ENCODE results near the gene SPOCK2.
A peak's percentile ranks its signal among the peaks of the same experiment; 100 is the strongest.
"Not testable (repeated sequence)": the region's sequence is repeated elsewhere in the genome, so short reads cannot be mapped to it uniquely, and the experiment has no call there.

Gene SPOCK2

GRCh38 chr10:72108830-72109635 lies 20.7 kb upstream of the SPOCK2 start:
- DNase-seq (ENCODE audit: low read depth, low spot score) = no peak
- H3K27ac ChIP-seq = peak overlapping the region; percentile 88

DNA sequence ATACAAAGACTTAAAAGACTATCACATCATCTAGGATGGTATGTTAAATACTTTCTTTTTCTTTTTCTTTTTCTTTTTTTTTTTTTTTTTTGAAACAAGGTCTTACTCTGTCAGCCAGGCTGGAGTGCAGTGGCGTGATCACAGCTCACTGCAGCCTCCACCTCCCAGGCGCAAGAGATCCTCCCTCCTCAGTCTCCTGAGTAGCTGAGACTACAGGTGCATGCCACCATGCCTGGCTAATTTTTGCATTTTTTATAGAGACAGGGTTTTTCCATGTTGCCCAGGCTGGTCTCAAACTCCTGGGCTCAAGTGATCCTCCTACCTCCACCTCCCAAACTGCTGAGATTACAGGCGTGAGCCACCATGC lies 19.6 kb upstream of the SPOCK2 start:
- H3K27ac ChIP-seq = peak overlapping the region; percentile 88
- DNase-seq (ENCODE audit: low read depth, low spot score) = not testable (repeated sequence)

- DNase-seq (ENCODE audit: low read depth, low spot score) = peak; percentile 49
- peak overlapping the region; percentile 88 for H3K27ac ChIP-seq
These were observed 19.1 kb upstream of the SPOCK2 start for GRCh38 chr10:72107325-72108003.

- peak overlapping the region; percentile 88 for H3K27ac ChIP-seq
- no peak for DNase-seq (ENCODE audit: low read depth, low spot score)
These were observed 18.5 kb upstream of the SPOCK2 start for GRCh38 chr10:72106896-72107295.

DNA sequence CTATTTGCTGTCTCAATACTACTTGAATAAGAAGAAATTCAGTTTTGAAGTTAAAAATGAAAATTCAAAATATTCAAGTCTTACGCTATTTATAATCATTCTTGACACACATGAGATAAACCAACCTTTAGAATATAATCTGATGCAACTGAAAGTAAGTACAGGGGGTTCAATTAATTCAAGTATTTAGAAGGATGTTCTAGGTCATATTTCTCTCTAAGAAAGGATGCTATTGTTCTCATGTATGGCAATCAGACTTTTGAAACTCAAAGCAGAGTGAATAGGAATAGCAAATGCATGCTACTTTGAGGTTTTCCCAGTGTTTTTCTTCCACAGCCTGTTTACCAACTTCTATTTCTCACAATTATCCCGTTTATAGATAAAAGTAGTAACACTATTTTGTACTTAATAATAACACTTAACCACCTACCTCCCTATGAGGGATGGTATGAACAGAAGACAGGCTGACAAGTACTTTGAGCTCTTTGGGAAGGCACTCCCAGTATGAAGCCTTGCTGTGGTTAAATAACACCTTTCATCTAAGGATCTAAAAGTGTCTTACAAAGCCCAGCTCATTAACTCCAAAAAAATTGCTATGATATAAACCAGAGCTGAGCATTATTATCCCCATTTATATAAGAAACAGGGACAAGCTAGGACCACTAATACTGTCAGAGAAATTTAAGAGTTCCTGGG lies 18.0 kb upstream of the SPOCK2 start:
- DNase-seq (ENCODE audit: low read depth, low spot score) = no peak
- H3K27ac ChIP-seq = peak overlapping the region; percentile 88

DNA sequence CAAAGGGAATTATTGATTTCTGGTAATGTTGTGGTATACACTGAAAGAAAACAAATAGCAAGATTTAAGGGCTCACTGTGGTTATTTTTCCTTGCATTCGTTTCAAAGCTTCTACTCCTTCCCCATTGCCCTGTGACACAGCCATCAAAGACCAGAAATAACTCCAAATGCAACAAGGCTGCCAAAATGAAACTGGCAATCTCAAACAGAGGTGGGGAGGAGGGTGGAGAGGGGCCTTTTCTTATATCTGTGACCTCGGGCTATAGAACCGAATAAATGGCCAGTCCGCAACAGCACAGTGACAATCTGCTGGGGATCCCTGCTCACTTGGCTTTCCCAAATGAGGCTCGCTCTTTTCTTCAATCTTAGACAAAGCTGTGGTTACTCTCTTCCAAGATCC lies 17.4 kb upstream of the SPOCK2 start:
- no peak for DNase-seq (ENCODE audit: low read depth, low spot score)
- no peak overlapping the region for H3K27ac ChIP-seq

GRCh38 chr10:72105098-72105475 lies 16.7 kb upstream of the SPOCK2 start:
- H3K27ac ChIP-seq = no peak overlapping the region
- DNase-seq (ENCODE audit: low read depth, low spot score) = no peak

GRCh38 chr10:72104472-72105097 lies 16.2 kb upstream of the SPOCK2 start:
- no peak overlapping the region for H3K27ac ChIP-seq

DNA sequence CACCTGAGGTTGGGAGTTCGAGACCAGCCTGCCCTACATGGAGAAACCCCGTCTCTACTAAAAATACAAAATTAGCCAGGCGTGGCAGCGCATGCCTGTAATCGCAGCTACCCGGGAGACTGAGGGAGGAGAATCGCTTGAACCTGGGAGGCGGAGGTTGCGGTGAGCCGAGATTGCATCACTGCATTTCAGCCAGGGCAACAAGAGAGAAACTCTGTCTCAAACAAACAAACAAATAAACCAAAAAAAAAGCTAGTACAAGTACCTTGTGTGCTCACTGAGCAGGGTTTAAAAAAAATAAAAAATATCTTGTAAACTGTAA lies 11.2 kb upstream of the SPOCK2 start:
- H3K27ac ChIP-seq = peak overlapping the region; percentile 12
- no peak for DNase-seq (ENCODE audit: low read depth, low spot score)

More at GRCh38 chr10:72104472-72105097, 16.2 kb upstream of the SPOCK2 start:
- no peak for DNase-seq (ENCODE audit: low read depth, low spot score)

- H3K27ac ChIP-seq = peak overlapping the region; percentile 12
These were observed 10.7 kb upstream of the SPOCK2 start for GRCh38 chr10:72098836-72099599.

DNA sequence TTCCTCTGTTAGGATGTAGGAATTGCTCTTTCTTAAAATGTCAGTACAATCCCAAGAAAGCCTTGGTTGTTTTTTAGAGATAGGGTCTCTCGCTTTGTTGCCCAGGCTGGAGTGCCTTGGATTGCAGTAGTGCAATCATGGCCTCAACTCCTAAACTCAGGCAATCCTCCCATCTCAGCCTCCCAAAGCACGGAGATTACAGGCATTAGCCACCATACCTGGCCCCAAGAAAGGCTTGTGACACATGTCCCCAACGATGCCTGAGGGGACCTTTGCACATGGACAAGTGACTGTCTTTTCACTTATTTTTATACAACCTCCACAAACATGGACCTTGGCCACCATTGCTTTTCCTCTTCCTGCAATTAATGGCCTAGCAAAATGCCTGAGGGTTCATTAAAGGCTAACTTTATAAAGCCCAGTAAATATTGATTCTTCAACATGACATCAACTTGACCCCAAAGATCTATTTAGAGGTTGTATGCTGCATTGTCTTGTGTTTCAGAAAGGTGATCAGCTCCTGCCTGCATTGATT lies 10.0 kb upstream of the SPOCK2 start:
- peak overlapping the region; percentile 12 for H3K27ac ChIP-seq
- DNase-seq (ENCODE audit: low read depth, low spot score) = no peak

More at GRCh38 chr10:72098836-72099599, 10.7 kb upstream of the SPOCK2 start:
- DNase-seq (ENCODE audit: low read depth, low spot score) = peak; percentile 20

GRCh38 chr10:72097448-72098300 lies 9.3 kb upstream of the SPOCK2 start:
- H3K27ac ChIP-seq = no peak overlapping the region
- peak; percentile 41 for DNase-seq (ENCODE audit: low read depth, low spot score)

GRCh38 chr10:72096115-72097000 lies 8.0 kb upstream of the SPOCK2 start:
- H3K27ac ChIP-seq = no peak overlapping the region

GRCh38 chr10:72095195-72095594 lies 6.8 kb upstream of the SPOCK2 start:
- H3K27ac ChIP-seq = no peak overlapping the region
- DNase-seq (ENCODE audit: low read depth, low spot score) = no peak

More at GRCh38 chr10:72096115-72097000, 8.0 kb upstream of the SPOCK2 start:
- no peak for DNase-seq (ENCODE audit: low read depth, low spot score)

GRCh38 chr10:72094574-72094973 lies 6.2 kb upstream of the SPOCK2 start:
- H3K27ac ChIP-seq = no peak overlapping the region
- no peak for DNase-seq (ENCODE audit: low read depth, low spot score)

DNA sequence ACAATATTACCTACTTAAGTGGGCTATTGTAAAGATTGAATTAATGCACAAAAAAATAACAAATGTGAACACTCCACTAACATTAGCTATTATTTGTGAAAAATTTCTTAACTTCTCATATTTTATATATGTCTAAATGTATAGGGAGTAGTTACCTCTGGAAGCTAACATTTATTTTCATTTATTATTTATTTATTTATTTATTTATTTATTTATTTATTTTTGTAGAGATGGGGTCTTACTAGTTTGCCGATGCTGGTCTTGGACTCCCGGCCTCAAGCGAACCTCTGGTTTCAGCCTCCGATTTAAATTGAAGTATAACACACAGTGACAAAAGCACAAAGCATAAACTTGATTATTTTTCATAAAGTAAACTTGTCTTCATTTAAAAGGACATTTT lies 5.1 kb upstream of the SPOCK2 start:
- no peak for DNase-seq (ENCODE audit: low read depth, low spot score)
- H3K27ac ChIP-seq = no peak overlapping the region

DNA sequence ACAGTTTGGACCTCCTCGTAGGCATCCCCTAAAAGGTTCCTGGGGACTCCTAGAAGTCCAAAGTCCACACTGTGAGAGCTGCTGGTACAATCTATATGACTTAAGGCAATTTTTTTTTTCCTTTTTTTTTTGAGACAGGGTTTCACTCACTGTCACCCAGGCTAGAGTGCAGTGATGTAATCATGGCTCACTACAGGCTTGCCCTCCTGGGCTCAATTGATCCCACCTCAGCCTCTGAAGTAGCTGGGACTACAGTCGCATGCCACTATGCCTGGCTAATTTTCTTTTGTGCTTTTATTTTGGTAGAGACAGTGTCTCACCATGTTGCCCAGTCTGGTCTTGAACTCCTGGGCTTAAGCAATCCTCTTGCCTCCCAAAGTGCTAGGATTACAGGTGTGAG lies 4.6 kb upstream of the SPOCK2 start:
- no peak overlapping the region for H3K27ac ChIP-seq
- no peak for DNase-seq (ENCODE audit: low read depth, low spot score)
